Lower leg skin (tissue), 4 donors: ENCODE results near the gene RIT1. TPM values are rescaled to one million over a fixed set of nuclear protein-coding genes. Genes with fewer than 3 reads are reported as not detected.

Source experiments
- DNase-seq, 2 donors: peaks; one replicate each; pipeline ENCODE4 v3.0.0-alpha.2; 2019; ENCODE audit warnings: low spot score in 2 of 2
- H3K4me3 ChIP-seq: fragments of 200-600 bp; sonication (generic); 2 replicates; pipeline ENCODE4 v1.5.1; 2017; ENCODE audit warnings: mild to moderate bottlenecking, low read depth; ENCODE audit not compliant: poor library complexity, severe bottlenecking
- CTCF ChIP-seq, 3 donors: fragments of 450-650 bp; IDR thresholded peaks; one replicate each; pipeline ENCODE4 v1.5.1; 2016; ENCODE audit warnings: antibody characterized with exemption in 3 of 3, mild to moderate bottlenecking in 3 of 3, moderate library complexity in 2 of 3
- POLR2A ChIP-seq, 2 donors: fragments of 450-650 bp; IDR thresholded peaks; one replicate each; pipeline ENCODE4 v1.6.1; 2016 to 2017; ENCODE audit warnings: antibody characterized with exemption in 2 of 2, mild to moderate bottlenecking in 1 of 2, moderate library complexity in 1 of 2
- WGBS, 2 donors: methylation state at CpG; one replicate each; pipeline ENCODE4 v1.1.5; 2018; 5-methylcytosine and 5-hydroxymethylcytosine counted together
- intact Hi-C: fragments of 100-400 bp; cut with DNase I; formaldehyde crosslinking; loops from one replicate; pipeline ENCODE4 v1.15.0; 2023; ENCODE audit warnings: low total_unique reads
- total RNA-seq, 4 donors: library from RNA; depleted of rRNA; stranded (reverse); fragments of >200 nt; gene quantifications; one replicate each; pipeline ENCODE4 v1.1.0, GENCODE V29; 2016

The RIT1 gene
- total RNA-seq, 4 donors from 2014 or later = 16.1 to 34.2 (median 24.2) TPM

- no peak overlapping the region for H3K4me3 ChIP-seq
- intact Hi-C loops = no loop called here
- 85 to 86% methylated on average over 6 of the region's 6 CpGs for WGBS, 2 donors
- no peak for DNase-seq
- TF ChIP-seq CTCF (IDR thresholded peaks at IDR 0.05) (no peak), POLR2A (IDR thresholded peaks at IDR 0.05) (no peak)
These were observed 40.8 kb upstream of the RIT1 start for GRCh38 chr1:155951753-155952504.

GRCh38 chr1:155950829-155951228 is 39.7 kb upstream of the RIT1 start:
- no peak overlapping the region for H3K4me3 ChIP-seq
- 96 to 97% methylated on average over 19 of the region's 27 CpGs for WGBS, 2 donors
- no peak for DNase-seq
- TF ChIP-seq CTCF (IDR thresholded peaks at IDR 0.05) = no peak
- TF ChIP-seq POLR2A (IDR thresholded peaks at IDR 0.05) = no peak
- intact Hi-C loops = no loop called here

- intact Hi-C loops = loop anchor here (5.0 kb wide), 1 partner anchor 40 kb away; no protein-coding TSS in a partner anchor
- no peak for DNase-seq
- TF ChIP-seq CTCF (IDR thresholded peaks at IDR 0.05) = no peak
- TF ChIP-seq POLR2A (IDR thresholded peaks at IDR 0.05) = no peak
- H3K4me3 ChIP-seq = no peak overlapping the region
- WGBS, 2 donors = 76 to 88% methylated on average over 8 of the region's 8 CpGs
These were observed 36.6 kb upstream of the RIT1 start for GRCh38 chr1:155947741-155948140.

- H3K4me3 ChIP-seq = no peak overlapping the region
- WGBS, 2 donors = 77 to 80% methylated on average over 4 of the region's 4 CpGs
- intact Hi-C loops = loop anchor here (5.0 kb wide), 1 partner anchor 40 kb away; no protein-coding TSS in a partner anchor
- no peak for DNase-seq
- TF ChIP-seq CTCF (IDR thresholded peaks at IDR 0.05) (no peak), POLR2A (IDR thresholded peaks at IDR 0.05) (no peak)
These were observed 36.1 kb upstream of the RIT1 start for GRCh38 chr1:155947292-155947691.

GRCh38 chr1:155946633-155947219 is 35.6 kb upstream of the RIT1 start:
- intact Hi-C loops = loop anchor here (5.0 kb wide), 1 partner anchor 41 kb away; no protein-coding TSS in a partner anchor
- no peak for TF ChIP-seq CTCF (IDR thresholded peaks at IDR 0.05)
- TF ChIP-seq POLR2A (IDR thresholded peaks at IDR 0.05) = no peak
- H3K4me3 ChIP-seq = no peak overlapping the region
- WGBS, 2 donors = 87 to 88% methylated on average over 8 of the region's 8 CpGs
- DNase-seq = no peak
